OCI-LY7 (cell line): ENCODE measurements around the gene SEZ6.

Experiments used
- EZH2phosphoT487 ChIP-seq: fragments of 200-600 bp; sonication (generic); IDR thresholded peaks from 2 replicates; pipeline ENCODE4 v1.6.1; 2018; ENCODE audit warnings: low read depth, borderline replicate concordance, mild to moderate bottlenecking, mixed run types, antibody characterized with exemption, low read length, moderate library complexity, mixed read lengths
- TF ChIP-seq, protein P1 (sequence below): fragments of 200-600 bp; sonication (generic); conservative IDR thresholded peaks from 2 replicates; pipeline ENCODE4 v1.5.1; 2014; ENCODE audit warnings: mild to moderate bottlenecking, antibody characterized with exemption, low read length, moderate library complexity, mixed read lengths

DNA sequence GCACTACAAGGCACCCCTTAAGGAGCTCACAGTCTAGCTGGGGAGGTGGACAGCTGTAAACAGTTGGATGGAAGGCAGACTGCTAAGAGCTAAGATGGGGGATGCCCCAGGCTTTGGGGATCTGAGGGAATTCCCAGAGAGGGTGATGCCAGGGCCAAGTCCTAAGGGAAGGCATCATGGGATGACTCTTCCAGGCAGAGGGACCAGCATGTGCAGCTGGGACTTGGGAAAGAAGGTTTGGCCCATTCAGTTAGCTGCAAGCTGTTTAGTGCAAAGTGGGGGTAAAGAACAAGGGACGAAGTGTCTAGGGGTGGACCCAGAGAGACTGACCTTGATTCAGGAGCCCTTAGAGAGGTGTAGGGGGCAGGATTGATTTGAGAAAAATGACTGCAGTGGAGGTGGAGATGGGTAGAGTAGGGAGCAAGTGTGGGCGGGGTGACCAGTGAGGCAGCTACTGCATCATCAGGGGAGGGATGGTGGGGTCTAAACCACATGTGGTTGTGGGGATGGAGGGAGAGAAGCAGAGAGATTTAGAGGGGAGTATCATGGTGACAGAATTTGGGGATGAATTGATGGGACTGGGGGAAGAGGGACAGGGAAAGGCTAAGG, 27.4 kb downstream of the SEZ6 start:
- TF ChIP-seq, protein P1, sequence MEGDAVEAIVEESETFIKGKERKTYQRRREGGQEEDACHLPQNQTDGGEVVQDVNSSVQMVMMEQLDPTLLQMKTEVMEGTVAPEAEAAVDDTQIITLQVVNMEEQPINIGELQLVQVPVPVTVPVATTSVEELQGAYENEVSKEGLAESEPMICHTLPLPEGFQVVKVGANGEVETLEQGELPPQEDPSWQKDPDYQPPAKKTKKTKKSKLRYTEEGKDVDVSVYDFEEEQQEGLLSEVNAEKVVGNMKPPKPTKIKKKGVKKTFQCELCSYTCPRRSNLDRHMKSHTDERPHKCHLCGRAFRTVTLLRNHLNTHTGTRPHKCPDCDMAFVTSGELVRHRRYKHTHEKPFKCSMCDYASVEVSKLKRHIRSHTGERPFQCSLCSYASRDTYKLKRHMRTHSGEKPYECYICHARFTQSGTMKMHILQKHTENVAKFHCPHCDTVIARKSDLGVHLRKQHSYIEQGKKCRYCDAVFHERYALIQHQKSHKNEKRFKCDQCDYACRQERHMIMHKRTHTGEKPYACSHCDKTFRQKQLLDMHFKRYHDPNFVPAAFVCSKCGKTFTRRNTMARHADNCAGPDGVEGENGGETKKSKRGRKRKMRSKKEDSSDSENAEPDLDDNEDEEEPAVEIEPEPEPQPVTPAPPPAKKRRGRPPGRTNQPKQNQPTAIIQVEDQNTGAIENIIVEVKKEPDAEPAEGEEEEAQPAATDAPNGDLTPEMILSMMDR, result no peak
- TF ChIP-seq EZH2phosphoT487, result no peak
